Activated CD8-positive, alpha-beta T cell treated with anti-CD3 and anti-CD28 coated beads for 36 hours (primary cell): ENCODE results near the gene NSDHL. TPM values are rescaled to one million over a fixed set of nuclear protein-coding genes. Genes with fewer than 3 reads are reported as not detected.

Experiments
- ATAC-seq: fragments of 200-7000 bp; cut with Tn5 transposase; one replicate; pipeline ENCODE4 v1.10.0; 2021; ENCODE audit warnings: mild to moderate bottlenecking, moderate library complexity
- CTCF ChIA-PET: fragments of 350-600 bp; sonication (Branson Sonifier 250); formaldehyde crosslinking; loops from one replicate; lab custom pipeline; 2021; ENCODE audit warnings: antibody characterized with exemption; lab: Charles Lee
- POLR2A ChIA-PET: fragments of 350-600 bp; sonication (Branson Sonifier 250); formaldehyde crosslinking; loops from one replicate; lab custom pipeline; 2021; ENCODE audit warnings: antibody characterized with exemption; lab: Charles Lee
- DNase-seq: peaks from one replicate; pipeline ENCODE4 v3.0.0-alpha.2; 2020
- H3K27ac Mint-ChIP-seq: one replicate; pipeline ENCODE4 v1.8.0; 2021; ENCODE audit warnings: mild to moderate bottlenecking, mixed read lengths
- H3K27me3 Mint-ChIP-seq: one replicate; pipeline ENCODE4 v1.8.0; 2021; ENCODE audit warnings: mixed read lengths
- H3K36me3 Mint-ChIP-seq: one replicate; pipeline ENCODE4 v1.8.0; 2021; ENCODE audit warnings: low read depth, mixed read lengths
- H3K4me1 Mint-ChIP-seq: one replicate; pipeline ENCODE4 v1.8.0; 2021; ENCODE audit warnings: low read depth, mixed read lengths
- H3K4me3 Mint-ChIP-seq: one replicate; pipeline ENCODE4 v1.8.0; 2021; ENCODE audit warnings: mild to moderate bottlenecking, moderate library complexity, mixed read lengths
- H3K9me3 Mint-ChIP-seq: one replicate; pipeline ENCODE4 v1.8.0; 2021; ENCODE audit warnings: mixed read lengths
- intact Hi-C: fragments of 100-400 bp; cut with micrococcal nuclease; formaldehyde crosslinking; loops from one replicate; pipeline ENCODE4 v1.10.0; 2022
- total RNA-seq, 2 experiments: library from RNA; stranded (reverse); gene quantifications; one replicate each; pipeline ENCODE4 v1.2.3, GENCODE V29; 2021
- TF ChIP-seq, protein P1 (sequence below): fragments of 200-600 bp; IDR thresholded peaks from one replicate; pipeline ENCODE4 v1.8.0; 2022; ENCODE audit warnings: antibody characterized with exemption, mild to moderate bottlenecking

Gene NSDHL
- total RNA-seq, 2 experiments from 2014 or later = 15.0 to 15.8 TPM

DNA sequence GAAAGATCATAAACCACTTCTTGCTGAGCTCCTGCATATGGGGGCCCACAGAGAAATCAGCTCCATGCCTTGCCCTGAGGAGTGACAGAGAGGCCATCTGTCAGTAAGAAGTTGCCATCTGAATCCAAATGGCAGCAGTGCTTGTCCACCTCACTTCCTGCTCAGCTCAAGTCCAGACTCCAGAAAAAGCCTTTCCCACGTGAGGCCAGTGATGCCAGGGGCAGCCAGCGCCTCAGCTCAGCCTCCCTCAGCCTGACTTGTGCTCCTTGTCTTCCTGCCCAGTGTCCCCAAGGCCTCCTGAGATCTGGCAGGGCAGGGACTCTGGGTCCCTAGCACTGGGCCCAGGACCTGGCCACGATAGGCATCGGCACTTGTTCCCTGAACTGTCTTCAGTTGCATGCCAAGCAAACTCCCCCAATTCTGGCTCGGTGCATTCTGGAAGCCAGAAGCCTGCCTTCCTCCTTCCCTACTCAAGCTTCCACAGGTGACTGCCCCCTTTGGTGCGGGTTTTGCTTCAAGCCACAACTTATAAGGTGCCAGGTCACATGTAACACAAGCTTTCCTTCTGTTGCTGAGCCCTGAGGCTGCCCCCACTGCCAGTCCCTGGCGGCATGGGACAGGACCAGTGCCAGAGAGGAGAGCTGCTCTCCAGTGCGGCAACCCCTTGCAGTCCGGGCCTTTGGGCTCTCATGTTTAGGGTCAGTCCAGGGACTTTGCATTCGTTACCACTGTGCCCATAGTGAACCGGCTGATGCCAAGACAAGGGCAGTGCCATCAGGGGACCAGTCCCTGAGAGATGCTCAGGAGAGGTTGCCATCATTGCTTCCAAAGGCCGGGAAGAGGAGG lies 69.2 kb downstream of the NSDHL start:
- CTCF ChIA-PET = interaction anchor here (0.8 kb wide), 1 partner anchor 16 kb away, joined by 3 read pairs; no protein-coding TSS in a partner anchor
- ATAC-seq (no peak), DNase-seq (no peak)
- Mint-ChIP-seq H3K27ac (no peak overlapping the region), H3K9me3 (no peaks in the 10 kb centered on the region), H3K4me3 (no peak overlapping the region), H3K4me1 (no peaks in the 10 kb centered on the region), H3K36me3 (no peaks in the 10 kb centered on the region), H3K27me3 (peaks cover 11% of the 10 kb centered on the region)
- TF ChIP-seq, protein P1, sequence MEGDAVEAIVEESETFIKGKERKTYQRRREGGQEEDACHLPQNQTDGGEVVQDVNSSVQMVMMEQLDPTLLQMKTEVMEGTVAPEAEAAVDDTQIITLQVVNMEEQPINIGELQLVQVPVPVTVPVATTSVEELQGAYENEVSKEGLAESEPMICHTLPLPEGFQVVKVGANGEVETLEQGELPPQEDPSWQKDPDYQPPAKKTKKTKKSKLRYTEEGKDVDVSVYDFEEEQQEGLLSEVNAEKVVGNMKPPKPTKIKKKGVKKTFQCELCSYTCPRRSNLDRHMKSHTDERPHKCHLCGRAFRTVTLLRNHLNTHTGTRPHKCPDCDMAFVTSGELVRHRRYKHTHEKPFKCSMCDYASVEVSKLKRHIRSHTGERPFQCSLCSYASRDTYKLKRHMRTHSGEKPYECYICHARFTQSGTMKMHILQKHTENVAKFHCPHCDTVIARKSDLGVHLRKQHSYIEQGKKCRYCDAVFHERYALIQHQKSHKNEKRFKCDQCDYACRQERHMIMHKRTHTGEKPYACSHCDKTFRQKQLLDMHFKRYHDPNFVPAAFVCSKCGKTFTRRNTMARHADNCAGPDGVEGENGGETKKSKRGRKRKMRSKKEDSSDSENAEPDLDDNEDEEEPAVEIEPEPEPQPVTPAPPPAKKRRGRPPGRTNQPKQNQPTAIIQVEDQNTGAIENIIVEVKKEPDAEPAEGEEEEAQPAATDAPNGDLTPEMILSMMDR = no peak
- intact Hi-C loops = no loop called here
- POLR2A ChIA-PET = no interaction called here

DNA sequence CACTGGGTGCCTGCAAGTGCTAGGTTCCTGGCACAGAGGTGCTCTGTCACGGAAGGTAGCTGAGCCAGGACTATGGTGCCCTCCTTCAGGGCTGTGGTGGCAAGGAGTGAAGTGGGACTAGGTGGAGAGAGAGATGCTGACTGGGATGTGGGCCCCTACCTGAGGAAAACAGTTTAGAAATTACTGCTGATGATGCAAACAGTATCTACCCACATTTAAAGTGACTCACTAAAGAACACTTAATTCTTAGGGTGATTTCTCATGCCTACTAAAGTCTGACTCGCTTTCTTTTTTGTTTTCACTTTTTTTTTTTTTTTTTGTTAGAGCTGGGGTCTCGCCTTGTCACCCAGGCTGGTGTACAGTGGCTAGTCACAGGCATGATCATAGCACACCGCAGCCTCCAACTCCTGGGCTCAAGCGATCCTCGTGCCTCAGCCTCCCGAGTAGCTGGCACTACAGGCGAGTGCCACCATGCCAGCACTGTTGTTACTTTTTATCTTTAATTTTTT lies 70.1 kb downstream of the NSDHL start:
- ChIA-PET POLR2A (no interaction called here), CTCF (no interaction called here)
- no peak overlapping the region for H3K27ac Mint-ChIP-seq
- intact Hi-C loops = no loop called here
- ATAC-seq = peak; percentile 22
- peaks cover 10% of the 10 kb centered on the region for H3K27me3 Mint-ChIP-seq
- DNase-seq = no peak
- H3K9me3 Mint-ChIP-seq = no peaks in the 10 kb centered on the region
- no peaks in the 10 kb centered on the region for H3K4me1 Mint-ChIP-seq
- H3K36me3 Mint-ChIP-seq = no peaks in the 10 kb centered on the region
- no peak overlapping the region for H3K4me3 Mint-ChIP-seq
- TF ChIP-seq, protein P1 = no peak

DNA sequence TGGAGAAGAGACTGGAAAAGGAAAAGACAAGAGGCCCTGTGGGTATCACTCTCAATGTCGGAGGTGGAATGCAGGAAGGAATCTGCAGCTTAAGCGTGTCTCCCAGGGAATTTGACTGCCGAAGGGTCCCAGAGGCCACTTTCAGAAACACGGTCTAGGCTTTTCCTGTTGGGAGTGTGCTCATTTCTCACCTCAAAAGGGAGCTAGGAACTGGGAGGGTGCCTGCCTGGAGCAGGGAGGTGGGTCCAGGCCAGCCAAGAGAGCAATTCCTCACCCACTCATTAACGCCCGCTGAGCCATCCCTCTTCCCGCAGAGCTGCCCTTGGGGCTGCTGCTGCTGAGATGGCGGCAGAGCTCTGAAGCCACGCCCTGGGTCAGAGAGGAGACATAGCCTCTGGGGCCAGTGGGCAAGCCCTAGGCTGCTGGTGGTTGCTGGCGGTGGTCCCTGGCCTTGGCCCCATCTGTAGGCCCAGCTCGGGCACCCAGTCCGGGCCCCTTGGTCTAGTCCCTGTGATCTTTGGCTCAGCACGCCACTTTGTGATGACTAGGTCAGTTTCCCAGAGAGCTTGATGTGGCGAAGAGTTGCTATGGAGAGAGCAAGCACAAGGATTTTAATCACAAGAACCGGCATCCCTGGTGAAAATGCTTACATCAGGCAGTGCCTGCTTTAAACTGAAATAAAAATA lies 71.1 kb downstream of the NSDHL start:
- Mint-ChIP-seq H3K27ac (no peak overlapping the region), H3K4me3 (no peak overlapping the region), H3K4me1 (no peaks in the 10 kb centered on the region), H3K9me3 (no peaks in the 10 kb centered on the region), H3K36me3 (no peaks in the 10 kb centered on the region), H3K27me3 (peaks cover 3% of the 10 kb centered on the region)
- intact Hi-C loops = no loop called here
- DNase-seq (no peak), ATAC-seq (no peak)
- ChIA-PET CTCF (no interaction called here), POLR2A (no interaction called here)
- TF ChIP-seq, protein P1 = no peak

DNA sequence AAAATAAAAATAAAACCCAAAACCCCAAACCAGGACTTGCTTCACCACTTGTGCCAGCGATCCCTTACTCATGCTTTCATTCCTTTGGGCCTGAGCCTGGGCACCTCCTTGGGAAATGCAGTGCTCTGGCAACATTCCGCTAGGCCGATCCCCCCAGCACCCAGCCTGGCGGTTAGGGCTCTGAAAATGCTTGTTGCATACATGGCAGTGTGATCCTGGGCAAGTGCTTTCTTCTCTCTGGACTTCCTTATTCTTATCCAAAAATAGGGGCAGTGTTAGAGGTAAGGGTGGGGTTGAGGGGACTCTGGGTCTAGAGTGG lies 71.6 kb downstream of the NSDHL start:
- POLR2A ChIA-PET = no interaction called here
- Mint-ChIP-seq H3K4me3 (no peak overlapping the region), H3K27me3 (peaks cover 4% of the 10 kb centered on the region), H3K4me1 (no peaks in the 10 kb centered on the region), H3K36me3 (no peaks in the 10 kb centered on the region), H3K27ac (no peak overlapping the region), H3K9me3 (no peaks in the 10 kb centered on the region)
- CTCF ChIA-PET = no interaction called here
- intact Hi-C loops = no loop called here
- DNase-seq (no peak), ATAC-seq (no peak)
- TF ChIP-seq, protein P1 = no peak

DNA sequence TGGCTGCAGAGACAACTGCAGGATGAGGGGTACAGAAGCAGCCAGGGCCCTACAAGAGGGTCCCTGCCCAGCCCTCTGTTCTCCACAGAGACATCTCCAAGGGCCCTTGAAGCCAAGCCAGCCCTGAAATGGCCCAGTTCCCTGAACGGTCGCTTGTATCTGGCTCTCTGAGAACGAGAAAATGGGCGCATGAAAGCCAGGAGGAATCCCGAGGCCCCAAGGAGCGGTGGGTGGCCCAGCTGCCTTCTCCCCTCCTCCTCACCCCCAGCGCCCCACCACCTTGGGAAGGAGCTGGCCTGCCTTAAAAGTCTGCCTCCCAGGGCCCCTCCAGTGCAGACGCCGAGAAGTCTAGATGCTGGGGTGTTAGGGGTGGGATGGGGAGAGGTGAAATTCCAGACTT lies 72.7 kb downstream of the NSDHL start:
- CTCF ChIA-PET = interaction anchor here (0.7 to 0.8 kb wide), 2 partner anchors 15 to 23 kb away, joined by 3 read pairs; no protein-coding TSS in a partner anchor
- POLR2A ChIA-PET = no interaction called here
- Mint-ChIP-seq H3K27ac (no peak overlapping the region), H3K27me3 (peaks cover 4% of the 10 kb centered on the region), H3K4me3 (no peak overlapping the region), H3K36me3 (no peaks in the 10 kb centered on the region), H3K4me1 (no peaks in the 10 kb centered on the region), H3K9me3 (no peaks in the 10 kb centered on the region)
- ATAC-seq (no peak), DNase-seq (no peak)
- intact Hi-C loops = no loop called here
- TF ChIP-seq, protein P1 = no peak
